ENCODE data around the gene MEG3. TPM values are rescaled to one million over a fixed set of nuclear protein-coding genes. Genes with fewer than 3 reads are reported as not detected.

Gene MEG3
- total RNA-seq, 2 donors from 2014 or later, result not detected

- Mint-ChIP-seq H3K27ac (no peak overlapping the region), H3K36me3 (ENCODE audit: insufficient read depth in 2 of 2) (no peaks in the 10 kb centered on the region), H3K4me3 (no peak overlapping the region), H3K4me1 (ENCODE audit: low read depth) (no peaks in the 10 kb centered on the region), H3K27me3 (ENCODE audit: low read depth) (peaks cover 5% of the 10 kb centered on the region), H3K9me3 (no peaks in the 10 kb centered on the region)
- ATAC-seq (replicated peaks in 1 of 2), result no peak
- no peak for DNase-seq
These were observed 40.0 kb downstream of the MEG3 start for GRCh38 chr14:100865682-100866591.

GRCh38 chr14:100866666-100867630, 41.0 kb downstream of the MEG3 start:
- Mint-ChIP-seq H3K27me3 (ENCODE audit: low read depth) (peaks cover 2% of the 10 kb centered on the region), H3K9me3 (no peaks in the 10 kb centered on the region), H3K4me3 (no peak overlapping the region), H3K36me3 (ENCODE audit: insufficient read depth in 2 of 2) (no peaks in the 10 kb centered on the region), H3K27ac (no peak overlapping the region), H3K4me1 (ENCODE audit: low read depth) (peaks cover 9% of the 10 kb centered on the region)
- no peak for DNase-seq
- ATAC-seq (replicated peaks in 1 of 2), result no peak

GRCh38 chr14:100867631-100868315, 41.9 kb downstream of the MEG3 start:
- Mint-ChIP-seq H3K4me3 (no peak overlapping the region), H3K27ac (no peak overlapping the region), H3K27me3 (ENCODE audit: low read depth) (no peaks in the 10 kb centered on the region), H3K36me3 (ENCODE audit: insufficient read depth in 2 of 2) (no peaks in the 10 kb centered on the region), H3K9me3 (no peaks in the 10 kb centered on the region), H3K4me1 (ENCODE audit: low read depth) (peaks cover 13% of the 10 kb centered on the region)
- DNase-seq (no peak), ATAC-seq (replicated peaks in 1 of 2) (no peak)

- H3K4me1 Mint-ChIP-seq (ENCODE audit: low read depth), result peaks cover 13% of the 10 kb centered on the region
- H3K27ac Mint-ChIP-seq, result no peak overlapping the region
- no peaks in the 10 kb centered on the region for H3K36me3 Mint-ChIP-seq (ENCODE audit: insufficient read depth in 2 of 2)
- ATAC-seq (replicated peaks in 1 of 2) (no peak), DNase-seq (no peak)
- H3K27me3 Mint-ChIP-seq (ENCODE audit: low read depth), result no peaks in the 10 kb centered on the region
- H3K4me3 Mint-ChIP-seq, result no peak overlapping the region
- H3K9me3 Mint-ChIP-seq, result no peaks in the 10 kb centered on the region
These were observed 42.9 kb downstream of the MEG3 start for GRCh38 chr14:100868621-100869370.

- Mint-ChIP-seq H3K9me3 (no peaks in the 10 kb centered on the region), H3K36me3 (ENCODE audit: insufficient read depth in 2 of 2) (no peaks in the 10 kb centered on the region), H3K4me1 (ENCODE audit: low read depth) (peaks cover 13% of the 10 kb centered on the region), H3K27ac (no peak overlapping the region), H3K4me3 (no peak overlapping the region), H3K27me3 (ENCODE audit: low read depth) (no peaks in the 10 kb centered on the region)
- DNase-seq (peak in 1 of 2 donors; percentile 7), ATAC-seq (replicated peaks in 1 of 2) (peak; percentile 63 to 71)
These were observed 45.6 kb downstream of the MEG3 start for GRCh38 chr14:100871234-100872186.

- Mint-ChIP-seq H3K27ac (no peak overlapping the region), H3K27me3 (ENCODE audit: low read depth) (no peaks in the 10 kb centered on the region), H3K4me3 (no peak overlapping the region), H3K36me3 (ENCODE audit: insufficient read depth in 2 of 2) (no peaks in the 10 kb centered on the region), H3K4me1 (ENCODE audit: low read depth) (peaks cover 13% of the 10 kb centered on the region), H3K9me3 (no peaks in the 10 kb centered on the region)
- ATAC-seq (replicated peaks in 1 of 2) (peak; percentile 66 to 71), DNase-seq (no peak)
These were observed 46.6 kb downstream of the MEG3 start for GRCh38 chr14:100872259-100873095.

GRCh38 chr14:100873096-100873482, 47.2 kb downstream of the MEG3 start:
- H3K4me3 Mint-ChIP-seq, result no peak overlapping the region
- ATAC-seq (replicated peaks in 1 of 2), result no peak
- no peak for DNase-seq
- no peak overlapping the region for H3K27ac Mint-ChIP-seq
- no peaks in the 10 kb centered on the region for H3K27me3 Mint-ChIP-seq (ENCODE audit: low read depth)
- H3K9me3 Mint-ChIP-seq, result no peaks in the 10 kb centered on the region
- no peaks in the 10 kb centered on the region for H3K36me3 Mint-ChIP-seq (ENCODE audit: insufficient read depth in 2 of 2)
- peaks cover 13% of the 10 kb centered on the region for H3K4me1 Mint-ChIP-seq (ENCODE audit: low read depth)

GRCh38 chr14:100874051-100874410, 48.1 kb downstream of the MEG3 start:
- no peak for ATAC-seq (replicated peaks in 1 of 2)
- H3K4me3 Mint-ChIP-seq, result no peak overlapping the region
- H3K36me3 Mint-ChIP-seq (ENCODE audit: insufficient read depth in 2 of 2), result no peaks in the 10 kb centered on the region
- no peaks in the 10 kb centered on the region for H3K27me3 Mint-ChIP-seq (ENCODE audit: low read depth)
- no peak for DNase-seq
- peaks cover 13% of the 10 kb centered on the region for H3K4me1 Mint-ChIP-seq (ENCODE audit: low read depth)
- no peak overlapping the region for H3K27ac Mint-ChIP-seq
- H3K9me3 Mint-ChIP-seq, result no peaks in the 10 kb centered on the region

- Mint-ChIP-seq H3K4me3 (no peak overlapping the region), H3K27ac (no peak overlapping the region), H3K4me1 (ENCODE audit: low read depth) (peaks cover 13% of the 10 kb centered on the region), H3K36me3 (ENCODE audit: insufficient read depth in 2 of 2) (no peaks in the 10 kb centered on the region), H3K9me3 (no peaks in the 10 kb centered on the region), H3K27me3 (ENCODE audit: low read depth) (no peaks in the 10 kb centered on the region)
- DNase-seq (no peak), ATAC-seq (replicated peaks in 1 of 2) (no peak)
These were observed 48.6 kb downstream of the MEG3 start for GRCh38 chr14:100874411-100875091.

GRCh38 chr14:100875126-100875525, 49.2 kb downstream of the MEG3 start:
- H3K9me3 Mint-ChIP-seq, result no peaks in the 10 kb centered on the region
- H3K27me3 Mint-ChIP-seq (ENCODE audit: low read depth), result no peaks in the 10 kb centered on the region
- ATAC-seq (replicated peaks in 1 of 2) (no peak), DNase-seq (no peak)
- no peak overlapping the region for H3K27ac Mint-ChIP-seq
- no peak overlapping the region for H3K4me3 Mint-ChIP-seq
- no peaks in the 10 kb centered on the region for H3K36me3 Mint-ChIP-seq (ENCODE audit: insufficient read depth in 2 of 2)
- peaks cover 13% of the 10 kb centered on the region for H3K4me1 Mint-ChIP-seq (ENCODE audit: low read depth)
